Measurements from ENCODE around the gene APOF. TPM values are rescaled to one million over a fixed set of nuclear protein-coding genes. Genes with fewer than 3 reads are reported as not detected.
"Not testable (repeated sequence)": the region's sequence is repeated elsewhere in the genome, so short reads cannot be mapped to it uniquely, and the experiment has no call there.

Gene APOF
- total and polyA plus RNA-seq, 2 donors from 2014 or later: not detected

DNA sequence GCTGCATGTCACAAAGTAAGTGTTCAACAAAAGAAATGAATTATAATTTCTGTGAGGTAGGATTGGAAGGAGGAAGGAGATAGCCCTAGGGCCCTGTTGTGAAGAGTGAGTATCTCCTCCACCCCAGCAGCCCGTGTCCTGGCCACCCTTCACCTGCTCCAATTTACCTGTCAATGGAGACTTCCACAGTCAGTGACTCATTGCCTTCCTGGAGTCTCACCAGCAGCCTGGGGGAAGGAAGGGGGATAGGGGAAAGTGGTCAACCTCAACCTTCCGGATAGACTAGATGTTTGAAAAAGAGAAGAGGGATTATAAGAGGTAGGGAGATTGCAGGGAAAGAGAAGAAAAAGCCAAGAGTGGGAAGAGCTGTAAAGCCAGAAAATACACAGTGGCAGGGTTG lies 12.0 kb downstream of the APOF start:
- FAIRE-seq: no peak
- no peak for DNase-seq
- Histone ChIP-seq H3K27me3 (ENCODE audit: control insufficient read depth, insufficient read depth, low read length) (no peaks in the 10 kb centered on the region), H3K4me3 (ENCODE audit: low read length in 3 of 3) (no peak overlapping the region), H3K36me3 (ENCODE audit: control insufficient read depth in 2 of 3, insufficient read depth in 3 of 3, low read length in 3 of 3) (peaks cover 6 to 57% (median 51%) of the 10 kb centered on the region in 3 donors), H3K4me1 (ENCODE audit: control insufficient read depth in 2 of 3, insufficient read depth in 2 of 3, low read depth in 1 of 3, low read length in 3 of 3) (no peaks in the 10 kb centered on the region), H3K9ac (ENCODE audit: low read length in 3 of 3) (no peak overlapping the region), H3K27ac (ENCODE audit: low read depth in 2 of 2, low read length in 2 of 2) (no peak overlapping the region), H3K9me3 (ENCODE audit: control insufficient read depth in 2 of 3, insufficient read depth in 1 of 3, low read length in 3 of 3) (no peaks in the 10 kb centered on the region)
- intact Hi-C loops (cut with DNase I): no loop called here
- TF ChIP-seq, protein P1, sequence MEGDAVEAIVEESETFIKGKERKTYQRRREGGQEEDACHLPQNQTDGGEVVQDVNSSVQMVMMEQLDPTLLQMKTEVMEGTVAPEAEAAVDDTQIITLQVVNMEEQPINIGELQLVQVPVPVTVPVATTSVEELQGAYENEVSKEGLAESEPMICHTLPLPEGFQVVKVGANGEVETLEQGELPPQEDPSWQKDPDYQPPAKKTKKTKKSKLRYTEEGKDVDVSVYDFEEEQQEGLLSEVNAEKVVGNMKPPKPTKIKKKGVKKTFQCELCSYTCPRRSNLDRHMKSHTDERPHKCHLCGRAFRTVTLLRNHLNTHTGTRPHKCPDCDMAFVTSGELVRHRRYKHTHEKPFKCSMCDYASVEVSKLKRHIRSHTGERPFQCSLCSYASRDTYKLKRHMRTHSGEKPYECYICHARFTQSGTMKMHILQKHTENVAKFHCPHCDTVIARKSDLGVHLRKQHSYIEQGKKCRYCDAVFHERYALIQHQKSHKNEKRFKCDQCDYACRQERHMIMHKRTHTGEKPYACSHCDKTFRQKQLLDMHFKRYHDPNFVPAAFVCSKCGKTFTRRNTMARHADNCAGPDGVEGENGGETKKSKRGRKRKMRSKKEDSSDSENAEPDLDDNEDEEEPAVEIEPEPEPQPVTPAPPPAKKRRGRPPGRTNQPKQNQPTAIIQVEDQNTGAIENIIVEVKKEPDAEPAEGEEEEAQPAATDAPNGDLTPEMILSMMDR (IDR thresholded peaks at IDR 0.05; ENCODE audit: borderline replicate concordance, extremely low read depth, insufficient read depth): no peak

DNA sequence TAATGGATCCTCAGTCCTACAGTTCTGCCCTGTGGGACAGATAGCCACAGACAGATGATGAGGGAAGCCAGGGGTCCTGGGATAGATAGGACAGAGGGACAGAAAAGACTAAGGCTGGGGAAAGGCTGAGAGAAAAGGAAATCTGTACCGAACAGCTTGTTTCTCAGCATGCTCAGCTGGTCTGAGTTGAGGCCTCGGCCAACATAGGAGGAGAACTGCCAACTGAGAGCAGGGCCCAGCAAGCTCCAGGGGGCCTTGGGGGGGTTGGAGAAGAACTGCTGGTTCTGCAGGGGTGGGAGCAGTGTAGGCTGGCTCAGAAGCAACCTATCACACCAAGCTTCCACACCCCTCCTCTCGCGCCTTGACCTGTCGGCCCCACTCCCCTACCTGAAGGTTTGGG lies 13.9 kb downstream of the APOF start:
- TF ChIP-seq, protein P1 (IDR thresholded peaks at IDR 0.05; ENCODE audit: borderline replicate concordance, extremely low read depth, insufficient read depth): no peak
- Histone ChIP-seq H3K36me3 (ENCODE audit: control insufficient read depth in 2 of 3, insufficient read depth in 3 of 3, low read length in 3 of 3) (peaks cover 5 to 42% (median 38%) of the 10 kb centered on the region in 3 donors), H3K9ac (ENCODE audit: low read length in 3 of 3) (no peak overlapping the region), H3K27ac (ENCODE audit: low read depth in 2 of 2, low read length in 2 of 2) (no peak overlapping the region), H3K9me3 (ENCODE audit: control insufficient read depth in 2 of 3, insufficient read depth in 1 of 3, low read length in 3 of 3) (no peaks in the 10 kb centered on the region), H3K4me3 (ENCODE audit: low read length in 3 of 3) (no peak overlapping the region), H3K4me1 (ENCODE audit: control insufficient read depth in 2 of 3, insufficient read depth in 2 of 3, low read depth in 1 of 3, low read length in 3 of 3) (no peaks in the 10 kb centered on the region), H3K27me3 (ENCODE audit: control insufficient read depth, insufficient read depth, low read length) (no peaks in the 10 kb centered on the region)
- DNase-seq: no peak
- intact Hi-C loops (cut with DNase I): no loop called here
- FAIRE-seq: no peak

GRCh38 chr12:56347255-56347654 lies 15.4 kb downstream of the APOF start:
- peaks cover 11 to 51% (median 42%) of the 10 kb centered on the region in 3 donors for H3K36me3 ChIP-seq (ENCODE audit: control insufficient read depth in 2 of 3, insufficient read depth in 3 of 3, low read length in 3 of 3)
- H3K27ac ChIP-seq (ENCODE audit: low read depth in 2 of 2, low read length in 2 of 2); DNase-seq; H3K9me3 ChIP-seq (ENCODE audit: control insufficient read depth in 2 of 3, insufficient read depth in 1 of 3, low read length in 3 of 3); H3K4me1 ChIP-seq (ENCODE audit: control insufficient read depth in 2 of 3, insufficient read depth in 2 of 3, low read depth in 1 of 3, low read length in 3 of 3); intact Hi-C loops (cut with DNase I); H3K27me3 ChIP-seq (ENCODE audit: control insufficient read depth, insufficient read depth, low read length); H3K9ac ChIP-seq (ENCODE audit: low read length in 3 of 3); FAIRE-seq; H3K4me3 ChIP-seq (ENCODE audit: low read length in 3 of 3): not testable (repeated sequence)

DNA sequence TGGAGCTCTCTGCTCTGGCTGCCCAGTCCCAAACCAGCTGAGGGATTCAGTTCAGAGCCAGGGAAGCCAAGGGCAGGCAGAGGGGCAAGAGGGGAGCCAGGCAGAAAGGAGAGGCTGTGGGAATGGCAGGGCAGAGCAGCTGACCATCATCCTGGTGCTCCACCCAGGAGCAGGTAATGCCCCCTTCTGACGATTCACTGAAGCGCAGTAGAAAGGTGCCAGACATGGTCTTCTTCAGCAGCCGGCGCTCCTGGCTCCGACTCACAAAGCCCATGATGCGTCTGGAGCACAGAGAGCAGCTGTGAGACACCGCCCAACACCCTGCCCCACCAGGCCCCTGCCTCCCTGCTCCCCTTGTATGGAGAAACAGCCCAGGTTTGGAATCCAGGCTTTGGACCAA lies 16.0 kb downstream of the APOF start:
- Histone ChIP-seq H3K4me3 (ENCODE audit: low read length in 3 of 3) (no peak overlapping the region), H3K27me3 (ENCODE audit: control insufficient read depth, insufficient read depth, low read length) (no peaks in the 10 kb centered on the region), H3K27ac (ENCODE audit: low read depth in 2 of 2, low read length in 2 of 2) (no peak overlapping the region), H3K9ac (ENCODE audit: low read length in 3 of 3) (no peak overlapping the region), H3K4me1 (ENCODE audit: control insufficient read depth in 2 of 3, insufficient read depth in 2 of 3, low read depth in 1 of 3, low read length in 3 of 3) (no peaks in the 10 kb centered on the region), H3K36me3 (ENCODE audit: control insufficient read depth in 2 of 3, insufficient read depth in 3 of 3, low read length in 3 of 3) (peaks cover 11 to 49% (median 42%) of the 10 kb centered on the region in 3 donors), H3K9me3 (ENCODE audit: control insufficient read depth in 2 of 3, insufficient read depth in 1 of 3, low read length in 3 of 3) (no peaks in the 10 kb centered on the region)
- no peak for FAIRE-seq
- intact Hi-C loops (cut with DNase I): no loop called here
- TF ChIP-seq, protein P1 (IDR thresholded peaks at IDR 0.05; ENCODE audit: borderline replicate concordance, extremely low read depth, insufficient read depth): no peak
- DNase-seq: no peak

GRCh38 chr12:56342290-56342689 lies 20.4 kb downstream of the APOF start:
- H3K27me3 ChIP-seq (ENCODE audit: control insufficient read depth, insufficient read depth, low read length); intact Hi-C loops (cut with DNase I); H3K4me1 ChIP-seq (ENCODE audit: control insufficient read depth in 2 of 3, insufficient read depth in 2 of 3, low read depth in 1 of 3, low read length in 3 of 3); DNase-seq; FAIRE-seq; H3K9ac ChIP-seq (ENCODE audit: low read length in 3 of 3); H3K4me3 ChIP-seq (ENCODE audit: low read length in 3 of 3); H3K27ac ChIP-seq (ENCODE audit: low read depth in 2 of 2, low read length in 2 of 2); H3K9me3 ChIP-seq (ENCODE audit: control insufficient read depth in 2 of 3, insufficient read depth in 1 of 3, low read length in 3 of 3): not testable (repeated sequence)
- peaks cover 9 to 18% (median 10%) of the 10 kb centered on the region in 3 donors for H3K36me3 ChIP-seq (ENCODE audit: control insufficient read depth in 2 of 3, insufficient read depth in 3 of 3, low read length in 3 of 3)

All from kidney (tissue), 14 donors.